OCI-LY1 (cell line): ENCODE results near the gene TACC3.
A peak's percentile ranks its signal among the peaks of the same experiment; 100 is the strongest.

Experiments
- H2AFZ ChIP-seq: fragments of 200-600 bp; sonication (generic), shearing (Covaris generic); 2 replicates; pipeline ENCODE4 v1.6.0; 2014; ENCODE audit warnings: antibody characterized with exemption, mild to moderate bottlenecking, low read length
- H3F3A ChIP-seq: fragments of 200-600 bp; sonication (generic), shearing (Covaris generic); 2 replicates; pipeline ENCODE4 v1.6.0; 2014; ENCODE audit warnings: mild to moderate bottlenecking, antibody characterized with exemption, low read length, moderate library complexity; ENCODE audit not compliant: insufficient read depth
- H3K27ac ChIP-seq: fragments of 200-600 bp; sonication (generic); 2 replicates; pipeline ENCODE4 v1.5.1; 2014; ENCODE audit warnings: low read length, mixed run types, mild to moderate bottlenecking, low read depth; ENCODE audit not compliant: poor library complexity, severe bottlenecking
- H3K27me3 ChIP-seq: fragments of 200-600 bp; sonication (generic); 2 replicates; pipeline ENCODE4 v1.6.0; 2014; ENCODE audit warnings: antibody characterized with exemption, mild to moderate bottlenecking, low read length, moderate library complexity; ENCODE audit not compliant: insufficient read depth
- H3K36me3 ChIP-seq: fragments of 200-600 bp; sonication (generic); 2 replicates; pipeline ENCODE4 v1.6.1; 2014; ENCODE audit warnings: mild to moderate bottlenecking, antibody characterized with exemption, low read length, moderate library complexity, mixed read lengths; ENCODE audit not compliant: insufficient read depth
- H3K4me1 ChIP-seq: fragments of 200-600 bp; sonication (generic); 2 replicates; pipeline ENCODE4 v1.5.1; 2014; ENCODE audit warnings: mild to moderate bottlenecking, low read length, moderate library complexity; ENCODE audit not compliant: insufficient read depth, severe bottlenecking
- H3K4me2 ChIP-seq: fragments of 200-600 bp; sonication (generic), shearing (Covaris generic); 2 replicates; pipeline ENCODE4 v1.6.1; 2014; ENCODE audit warnings: low read length
- H3K4me3 ChIP-seq: fragments of 200-600 bp; sonication (generic); 2 replicates; pipeline ENCODE4 v1.5.1; 2014; ENCODE audit warnings: low read length, low read depth, mild to moderate bottlenecking, mixed read lengths; ENCODE audit not compliant: poor library complexity, severe bottlenecking
- H3K79me2 ChIP-seq: fragments of 200-600 bp; shearing (Covaris generic); 2 replicates; pipeline ENCODE4 v1.6.1; 2016; ENCODE audit warnings: mixed run types, low read length, mixed read lengths; ENCODE audit not compliant: insufficient read depth
- H3K9ac ChIP-seq: fragments of 200-600 bp; sonication (generic), shearing (Covaris generic); 2 replicates; pipeline ENCODE4 v1.6.1; 2014; ENCODE audit warnings: mild to moderate bottlenecking, low read length, mixed read lengths
- H3K9me2 ChIP-seq: fragments of 200-600 bp; sonication (generic), shearing (Covaris generic); 2 replicates; pipeline ENCODE4 v1.6.1; 2014; ENCODE audit warnings: low read depth, mild to moderate bottlenecking, low read length, mixed read lengths
- H3K9me3 ChIP-seq: fragments of 200-600 bp; shearing (Covaris generic); 2 replicates; pipeline ENCODE4 v1.6.1; 2014; ENCODE audit warnings: low read length, mixed read lengths
- H4K20me1 ChIP-seq: fragments of 200-600 bp; sonication (generic), shearing (Covaris generic); 2 replicates; pipeline ENCODE4 v1.6.0; 2016; ENCODE audit warnings: mild to moderate bottlenecking, low read length; ENCODE audit not compliant: insufficient read depth
- EZH2 ChIP-seq: fragments of 200-600 bp; sonication (generic), shearing (Covaris generic); IDR thresholded peaks from 2 replicates; pipeline ENCODE4 v1.8.0; 2017; ENCODE audit warnings: borderline replicate concordance, mixed run types, mild to moderate bottlenecking, antibody characterized with exemption, low read length, moderate library complexity, mixed read lengths
- TF ChIP-seq, protein P1 (sequence below): fragments of 200-600 bp; sonication (generic), shearing (Covaris generic); IDR thresholded peaks from 2 replicates; pipeline ENCODE4 v1.5.1; 2017; ENCODE audit warnings: mild to moderate bottlenecking, antibody characterized with exemption, low read length, moderate library complexity, mixed read lengths

The TACC3 gene

DNA sequence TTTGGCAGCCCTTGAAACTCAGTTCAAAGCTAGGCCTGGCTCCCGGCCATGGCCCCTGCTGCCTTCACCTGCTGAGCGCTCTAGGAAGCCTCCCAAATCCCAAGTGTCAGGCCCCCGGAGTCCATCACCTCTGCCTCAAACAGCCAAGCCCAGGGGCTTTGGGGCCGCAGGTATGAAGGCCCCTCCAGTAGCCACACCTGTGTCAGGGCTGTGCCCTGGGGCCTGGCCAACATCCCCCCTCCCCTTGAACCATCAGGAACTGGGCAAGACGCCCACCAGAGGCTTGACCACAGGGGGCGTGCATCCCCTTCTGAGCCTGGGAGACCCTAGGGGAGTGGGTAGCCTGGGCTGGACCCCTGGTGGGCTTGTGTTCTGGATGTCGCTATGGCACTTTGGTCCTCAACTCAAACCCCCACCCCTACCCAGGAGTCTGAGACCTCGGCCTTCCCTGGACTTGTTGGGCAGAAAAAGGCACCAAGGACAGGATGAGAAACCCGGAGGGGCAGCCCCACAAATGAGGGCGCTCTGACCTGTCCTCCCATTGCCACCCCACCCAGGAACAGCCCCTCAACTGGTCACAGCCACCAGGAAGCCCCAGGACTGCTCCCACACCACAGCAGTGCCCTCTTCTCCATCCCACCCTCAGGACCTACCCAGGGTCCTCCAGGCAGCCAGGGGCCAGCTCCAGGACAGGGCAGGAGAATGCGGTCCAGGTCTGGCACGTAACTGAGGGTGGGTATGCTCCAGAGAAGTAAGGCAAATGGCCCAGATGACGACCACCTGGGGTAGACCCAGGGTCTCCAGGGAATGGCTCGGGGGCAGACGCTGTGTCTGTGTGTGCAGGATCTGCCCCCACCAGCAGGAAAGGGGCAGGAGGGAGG is 5.0 kb upstream of the TACC3 start:
- H3K27me3 ChIP-seq = no peaks in the 10 kb centered on the region
- peaks cover 69% of the 10 kb centered on the region for H3K4me1 ChIP-seq
- no peak overlapping the region for H2AFZ ChIP-seq
- H3K79me2 ChIP-seq = peaks cover 4% of the 10 kb centered on the region
- no peaks in the 10 kb centered on the region for H3K9me2 ChIP-seq
- peaks cover 12% of the 10 kb centered on the region; the same call in 1 of the 2 replicates for H3K36me3 ChIP-seq
- no peaks in the 10 kb centered on the region for H3K9me3 ChIP-seq
- peak overlapping the region; percentile 10 for H3K4me3 ChIP-seq
- no peak for TF ChIP-seq EZH2
- TF ChIP-seq, protein P1, sequence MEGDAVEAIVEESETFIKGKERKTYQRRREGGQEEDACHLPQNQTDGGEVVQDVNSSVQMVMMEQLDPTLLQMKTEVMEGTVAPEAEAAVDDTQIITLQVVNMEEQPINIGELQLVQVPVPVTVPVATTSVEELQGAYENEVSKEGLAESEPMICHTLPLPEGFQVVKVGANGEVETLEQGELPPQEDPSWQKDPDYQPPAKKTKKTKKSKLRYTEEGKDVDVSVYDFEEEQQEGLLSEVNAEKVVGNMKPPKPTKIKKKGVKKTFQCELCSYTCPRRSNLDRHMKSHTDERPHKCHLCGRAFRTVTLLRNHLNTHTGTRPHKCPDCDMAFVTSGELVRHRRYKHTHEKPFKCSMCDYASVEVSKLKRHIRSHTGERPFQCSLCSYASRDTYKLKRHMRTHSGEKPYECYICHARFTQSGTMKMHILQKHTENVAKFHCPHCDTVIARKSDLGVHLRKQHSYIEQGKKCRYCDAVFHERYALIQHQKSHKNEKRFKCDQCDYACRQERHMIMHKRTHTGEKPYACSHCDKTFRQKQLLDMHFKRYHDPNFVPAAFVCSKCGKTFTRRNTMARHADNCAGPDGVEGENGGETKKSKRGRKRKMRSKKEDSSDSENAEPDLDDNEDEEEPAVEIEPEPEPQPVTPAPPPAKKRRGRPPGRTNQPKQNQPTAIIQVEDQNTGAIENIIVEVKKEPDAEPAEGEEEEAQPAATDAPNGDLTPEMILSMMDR = no peak
- no peaks in the 10 kb centered on the region for H4K20me1 ChIP-seq
- H3F3A ChIP-seq = no peaks in the 10 kb centered on the region
- peak overlapping the region; percentile 88 for H3K27ac ChIP-seq
- peak overlapping the region; percentile 51 for H3K4me2 ChIP-seq
- H3K9ac ChIP-seq = peak overlapping the region; percentile 27; the same call in 1 of the 2 replicates

DNA sequence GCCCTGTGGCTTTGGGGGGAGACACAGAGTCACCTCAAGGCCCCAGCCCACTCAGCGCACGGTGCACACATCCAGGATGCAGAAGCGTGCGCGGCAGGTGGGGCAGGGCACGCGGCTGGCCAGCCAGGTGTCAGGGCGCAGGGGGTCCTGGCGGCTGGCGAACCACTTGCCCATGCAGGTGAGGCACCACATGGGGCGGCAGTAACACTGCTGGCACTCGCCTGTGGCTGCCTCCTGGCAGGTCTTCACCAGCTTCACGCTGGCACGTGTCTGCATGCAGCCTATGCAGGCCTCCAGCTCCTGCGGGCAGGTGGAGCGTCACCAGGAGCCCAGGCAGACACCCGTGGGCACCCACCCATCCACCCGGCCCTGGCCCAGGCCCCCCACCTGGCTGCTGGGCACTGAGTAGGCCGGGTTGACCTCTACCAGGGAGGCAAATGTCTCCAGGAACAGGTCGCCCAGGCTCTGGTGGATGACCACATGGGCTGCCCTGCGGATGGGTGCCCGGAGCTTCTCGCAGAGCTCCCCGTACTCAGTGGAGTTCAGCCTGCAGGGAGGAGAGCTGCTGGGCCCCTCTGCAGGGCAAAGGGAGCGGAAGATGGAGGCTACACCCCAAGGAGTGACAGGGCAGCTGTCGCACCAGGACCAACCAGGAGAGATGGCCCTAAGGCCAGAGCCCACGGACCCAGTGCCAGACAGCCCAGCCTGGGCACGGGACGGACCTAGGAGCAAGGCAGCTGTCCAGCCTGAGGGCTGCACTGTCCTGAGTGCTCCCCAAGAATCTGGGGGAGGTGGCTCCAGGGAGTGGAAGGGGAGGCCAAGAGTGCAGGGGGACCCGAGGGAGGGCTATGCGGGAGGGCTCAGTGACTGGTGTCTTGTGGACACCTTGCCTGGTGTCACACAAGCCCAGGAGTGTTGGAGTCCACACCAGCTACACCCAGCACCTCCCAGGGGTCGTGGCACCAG is 3.9 kb upstream of the TACC3 start:
- H3K4me3 ChIP-seq = peak overlapping the region; percentile 20
- no peaks in the 10 kb centered on the region for H3K9me3 ChIP-seq
- peak overlapping the region; percentile 88 for H3K27ac ChIP-seq
- H3K27me3 ChIP-seq = no peaks in the 10 kb centered on the region
- no peaks in the 10 kb centered on the region for H4K20me1 ChIP-seq
- peak overlapping the region; percentile 1; the same call in 1 of the 2 replicates for H3K9ac ChIP-seq
- no peaks in the 10 kb centered on the region for H3F3A ChIP-seq
- H3K4me1 ChIP-seq = peaks cover 69% of the 10 kb centered on the region
- no peaks in the 10 kb centered on the region for H3K9me2 ChIP-seq
- peaks cover 6% of the 10 kb centered on the region for H3K79me2 ChIP-seq
- peak overlapping the region; percentile 51; the same call in 1 of the 2 replicates for H3K4me2 ChIP-seq
- H2AFZ ChIP-seq = no peak overlapping the region
- TF ChIP-seq, protein P1 = no peak
- no peak for TF ChIP-seq EZH2
- peaks cover 8% of the 10 kb centered on the region; the same call in 1 of the 2 replicates for H3K36me3 ChIP-seq

DNA sequence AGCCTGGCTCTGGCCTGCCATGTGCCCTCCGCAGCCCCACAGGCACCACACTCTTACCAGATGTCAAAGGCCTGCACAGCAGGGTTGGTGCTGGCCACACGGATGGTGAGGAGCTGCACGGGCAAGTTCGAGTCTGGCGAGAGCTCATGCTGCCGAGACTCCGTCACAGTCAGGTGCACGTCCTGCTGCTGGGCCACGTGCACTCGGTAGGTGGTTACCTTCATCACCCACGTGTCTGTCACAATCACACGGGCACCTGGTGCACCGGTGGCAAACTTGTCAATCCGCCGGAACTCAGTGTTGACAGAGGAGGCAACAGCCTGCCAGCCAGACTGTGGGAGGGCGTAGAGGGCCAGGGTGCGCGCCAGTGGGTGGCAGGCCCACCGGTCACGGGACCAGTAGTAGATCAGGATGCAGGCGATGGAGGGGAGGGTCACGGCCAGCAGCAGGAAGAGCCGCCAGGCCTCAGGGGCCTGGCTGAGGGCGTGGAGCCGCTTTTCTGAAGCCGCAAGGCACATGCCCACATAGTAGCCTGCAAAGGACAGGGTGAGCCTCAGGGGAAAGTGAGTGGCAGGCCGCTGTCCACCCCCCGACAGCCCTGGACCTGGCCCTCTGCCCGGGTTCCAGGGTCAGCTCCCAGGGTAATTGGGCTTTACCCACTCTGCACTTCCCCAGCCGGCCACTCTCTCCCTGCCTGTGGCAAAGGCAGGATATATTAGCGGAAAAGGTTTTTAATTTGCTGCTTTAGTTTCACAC is 3.0 kb upstream of the TACC3 start:
- Histone ChIP-seq H3K27ac (peak overlapping the region; percentile 88), H3K9me2 (no peaks in the 10 kb centered on the region), H3K9ac (peak overlapping the region; percentile 28; the same call in 1 of the 2 replicates), H4K20me1 (no peaks in the 10 kb centered on the region), H2AFZ (no peak overlapping the region), H3K4me3 (peak overlapping the region; percentile 20), H3K9me3 (no peaks in the 10 kb centered on the region), H3K4me1 (peaks cover 74% of the 10 kb centered on the region), H3K4me2 (peak overlapping the region; percentile 51), H3K27me3 (no peaks in the 10 kb centered on the region), H3F3A (no peaks in the 10 kb centered on the region), H3K79me2 (peaks cover 8% of the 10 kb centered on the region), H3K36me3 (0 out of 2 replicates have a peak, but pooled peaks cover 6% of the 10 kb centered on the region)
- TF ChIP-seq EZH2 = no peak
- TF ChIP-seq, protein P1 = no peak
